Measurements from ENCODE around the gene SIM2. TPM values are rescaled to one million over a fixed set of nuclear protein-coding genes. Genes with fewer than 3 reads are reported as not detected.
A peak's percentile ranks its signal among the peaks of the same experiment; 100 is the strongest.

SIM2 gene
- polyA plus RNA-seq, 4 donors: 18.3 to 31.7 (median 26.4) TPM

DNA sequence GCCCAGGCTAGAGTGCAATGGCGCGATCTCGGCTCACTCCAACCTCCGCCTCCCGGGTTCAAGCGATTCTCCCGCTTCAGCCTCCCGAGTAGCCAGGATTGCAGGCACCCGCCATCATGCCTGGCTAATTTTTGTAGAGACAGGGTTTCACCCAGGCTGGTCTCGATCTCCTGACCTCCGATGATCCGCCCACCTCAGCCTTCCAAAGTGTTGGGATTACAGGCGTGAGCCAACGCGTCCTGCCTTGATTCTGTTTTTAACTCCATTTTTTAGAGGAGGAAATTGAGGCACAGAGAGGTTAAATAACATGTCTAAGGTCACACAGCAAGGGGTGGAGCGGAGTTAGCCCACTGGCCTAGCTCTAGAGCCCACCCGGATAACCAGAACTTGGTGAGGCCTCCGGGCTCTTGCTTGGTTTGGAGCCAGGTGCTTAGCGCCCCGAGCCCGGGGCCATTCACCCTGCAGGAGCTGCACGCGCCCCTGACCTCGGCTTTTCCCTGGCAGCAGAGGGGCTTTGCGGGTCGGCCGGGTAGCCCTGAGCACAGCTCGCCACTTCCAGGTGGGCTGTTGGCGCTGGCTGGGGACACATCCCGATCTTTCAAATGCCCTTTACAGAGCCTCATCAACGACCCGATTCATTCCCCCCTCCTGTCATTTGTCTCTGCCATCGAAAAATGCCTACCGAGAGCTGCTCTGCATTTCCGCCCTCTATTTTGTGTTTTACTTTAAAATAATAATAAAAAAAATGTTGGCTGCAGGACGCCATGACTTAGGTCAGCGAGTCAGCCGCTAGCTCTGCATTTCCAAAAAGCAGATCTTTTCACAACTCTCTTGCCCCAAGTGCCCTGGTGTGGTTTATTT lies 11.2 kb downstream of the SIM2 start:
- DNase-seq (ENCODE audit: low read depth in 4 of 4, low spot score in 2 of 4): no peak

DNA sequence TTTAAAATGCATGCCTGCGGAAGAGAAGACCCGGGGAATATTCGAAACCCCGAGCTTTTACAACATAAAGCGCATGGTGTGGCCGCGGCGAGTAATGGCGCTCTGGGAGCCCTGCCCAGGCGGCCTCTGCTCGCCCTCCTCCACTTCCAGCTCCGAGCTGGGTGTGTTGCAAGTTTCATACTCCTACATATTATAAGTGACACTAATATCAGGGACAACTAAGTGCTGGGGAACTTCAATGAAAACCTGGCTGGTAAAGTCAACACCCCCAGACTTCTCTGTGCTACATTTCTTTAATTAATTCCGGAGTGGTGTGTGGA lies 11.8 kb downstream of the SIM2 start:
- no peak for DNase-seq (ENCODE audit: low read depth in 4 of 4, low spot score in 2 of 4)

DNA sequence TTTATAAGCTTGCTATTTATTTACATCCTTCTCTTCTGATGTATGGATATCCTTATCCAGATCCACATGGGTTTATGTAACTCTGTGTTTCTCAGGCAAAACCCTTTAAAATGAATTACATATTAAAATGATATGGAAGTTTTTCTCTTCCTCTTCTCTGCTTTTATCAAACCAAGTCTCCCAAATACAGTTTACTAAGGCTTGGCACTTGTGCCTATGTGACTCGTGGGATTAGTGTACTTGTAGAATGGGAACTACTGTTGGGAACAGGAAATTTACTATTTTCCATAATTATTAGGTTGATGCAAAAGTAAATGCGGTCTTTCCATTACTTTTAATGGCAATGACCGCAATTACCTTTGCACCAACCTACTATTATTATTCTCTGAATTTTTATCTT lies 14.8 kb downstream of the SIM2 start:
- DNase-seq (ENCODE audit: low read depth in 4 of 4, low spot score in 2 of 4): no peak

DNA sequence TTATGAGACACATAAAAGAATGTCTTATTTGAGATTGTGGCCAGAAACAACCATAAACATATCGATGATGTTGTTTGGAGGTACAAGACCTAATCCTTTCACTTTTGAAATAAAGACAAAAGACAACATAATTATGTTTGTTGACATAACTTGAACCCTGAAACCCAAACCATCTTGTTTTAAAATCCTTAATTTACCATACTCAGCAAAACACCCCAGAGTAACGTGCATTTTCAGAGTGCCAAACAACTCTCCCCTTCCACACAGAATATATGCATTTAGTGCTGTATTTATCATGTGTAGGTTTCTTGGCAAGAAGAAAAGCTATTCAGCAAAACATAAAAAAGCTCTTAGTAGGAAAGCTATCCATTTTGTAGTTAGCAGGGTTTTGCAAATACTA lies 17.5 kb downstream of the SIM2 start:
- no peak for DNase-seq (ENCODE audit: low read depth in 4 of 4, low spot score in 2 of 4)

DNA sequence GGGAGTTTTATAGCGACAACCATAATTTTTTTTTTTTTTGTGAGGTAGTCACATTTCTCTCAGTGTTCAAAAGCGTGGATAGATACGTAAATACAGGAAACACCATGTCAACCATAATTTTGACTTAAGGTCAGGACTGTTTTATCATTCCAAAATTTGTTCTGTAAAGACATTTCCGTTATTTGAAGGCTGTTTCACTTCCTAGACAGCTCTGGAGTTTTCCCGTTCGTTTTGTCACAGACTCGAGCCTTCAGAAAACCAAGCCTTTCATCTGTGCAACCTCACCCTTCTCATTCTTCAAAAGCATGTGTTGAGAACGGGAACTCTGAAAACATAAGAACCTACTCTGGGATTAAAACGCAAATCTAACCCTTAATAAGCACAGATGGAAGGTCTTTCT lies 17.9 kb downstream of the SIM2 start:
- DNase-seq (ENCODE audit: low read depth in 4 of 4, low spot score in 2 of 4): no peak

DNA sequence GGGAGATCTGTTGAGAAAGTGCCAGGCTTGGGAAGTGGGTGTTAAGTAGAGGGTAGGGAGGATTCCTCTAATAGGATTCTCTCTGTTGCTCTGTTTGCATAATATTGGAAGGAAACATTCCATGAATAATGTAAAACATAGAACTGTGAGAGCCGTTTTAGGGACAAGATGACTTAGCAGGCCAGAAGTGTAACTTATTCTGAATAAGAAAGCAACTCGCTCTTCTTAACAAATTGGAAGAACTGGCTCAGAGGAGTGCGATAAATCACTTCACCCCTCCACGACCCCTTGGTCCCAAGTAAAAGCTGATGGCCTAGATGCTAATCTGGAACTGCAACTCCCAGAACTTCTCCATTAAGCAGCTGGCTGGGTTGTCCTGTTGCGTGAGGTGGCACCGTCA lies 19.1 kb downstream of the SIM2 start:
- DNase-seq (ENCODE audit: low read depth in 4 of 4, low spot score in 2 of 4): no peak

DNA sequence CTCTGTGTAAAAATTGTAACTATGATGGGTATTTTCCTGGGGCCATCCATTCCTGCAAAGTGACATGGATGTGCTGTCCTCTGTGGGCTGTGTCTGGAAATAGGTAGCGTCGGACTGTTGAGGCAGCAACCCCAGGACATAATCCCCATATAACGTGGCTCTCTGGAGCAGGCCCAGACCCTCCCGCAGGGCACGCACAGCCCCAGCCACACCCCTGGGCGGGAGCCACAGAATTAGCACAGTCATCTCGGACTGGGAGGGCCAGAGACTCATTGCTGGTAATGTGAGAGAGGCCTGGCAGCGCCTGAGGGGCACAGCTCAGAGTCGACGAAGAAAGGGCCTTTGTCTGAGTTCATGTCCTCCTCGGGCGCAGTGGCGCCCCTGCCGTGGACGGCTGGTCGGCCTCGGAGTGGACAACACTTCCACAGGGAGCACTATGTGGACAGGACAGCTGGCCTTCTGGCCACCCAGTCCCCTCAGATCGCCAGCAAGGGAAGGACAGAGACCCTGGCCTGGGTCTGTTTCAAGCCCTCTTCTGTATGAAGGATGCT lies 20.1 kb downstream of the SIM2 start:
- no peak for DNase-seq (ENCODE audit: low read depth in 4 of 4, low spot score in 2 of 4)

DNA sequence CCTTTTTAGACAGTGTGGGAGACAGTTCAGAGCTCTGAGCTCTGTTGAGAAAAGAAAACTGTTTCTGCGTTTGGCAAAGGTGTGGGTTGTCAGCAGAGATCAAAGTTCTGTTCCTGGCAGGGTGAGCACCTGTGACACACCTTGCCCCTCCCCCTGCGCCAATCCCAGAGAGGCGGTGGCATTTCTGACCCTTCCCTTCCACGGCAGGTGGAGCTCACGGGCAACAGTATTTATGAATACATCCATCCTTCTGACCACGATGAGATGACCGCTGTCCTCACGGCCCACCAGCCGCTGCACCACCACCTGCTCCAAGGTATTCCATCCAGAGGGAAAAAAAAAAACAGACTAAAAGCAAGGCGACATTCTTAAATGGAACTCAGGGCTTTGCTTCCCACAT lies 20.7 kb downstream of the SIM2 start:
- no peak for DNase-seq (ENCODE audit: low read depth in 4 of 4, low spot score in 2 of 4)

DNA sequence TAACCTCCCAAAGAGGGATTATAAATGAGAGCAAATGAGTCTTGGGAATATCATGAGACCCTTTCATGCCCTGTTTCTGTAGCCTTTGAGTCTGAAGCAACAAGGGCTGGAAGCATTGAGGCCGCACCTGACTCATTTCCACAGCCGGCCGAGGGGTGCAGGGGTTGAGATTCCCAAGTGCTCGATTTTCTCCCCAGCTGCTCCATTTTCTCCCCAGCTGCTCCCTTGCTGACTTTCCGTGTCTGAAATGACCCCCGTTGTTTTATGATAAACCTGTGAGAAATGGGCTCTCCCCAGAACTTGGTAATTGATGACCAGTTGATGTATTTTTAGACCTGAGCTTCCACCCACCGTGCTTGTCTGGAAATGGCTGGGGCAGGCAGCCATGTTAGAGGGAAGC lies 22.9 kb downstream of the SIM2 start:
- no peak for DNase-seq (ENCODE audit: low read depth in 4 of 4, low spot score in 2 of 4)

DNA sequence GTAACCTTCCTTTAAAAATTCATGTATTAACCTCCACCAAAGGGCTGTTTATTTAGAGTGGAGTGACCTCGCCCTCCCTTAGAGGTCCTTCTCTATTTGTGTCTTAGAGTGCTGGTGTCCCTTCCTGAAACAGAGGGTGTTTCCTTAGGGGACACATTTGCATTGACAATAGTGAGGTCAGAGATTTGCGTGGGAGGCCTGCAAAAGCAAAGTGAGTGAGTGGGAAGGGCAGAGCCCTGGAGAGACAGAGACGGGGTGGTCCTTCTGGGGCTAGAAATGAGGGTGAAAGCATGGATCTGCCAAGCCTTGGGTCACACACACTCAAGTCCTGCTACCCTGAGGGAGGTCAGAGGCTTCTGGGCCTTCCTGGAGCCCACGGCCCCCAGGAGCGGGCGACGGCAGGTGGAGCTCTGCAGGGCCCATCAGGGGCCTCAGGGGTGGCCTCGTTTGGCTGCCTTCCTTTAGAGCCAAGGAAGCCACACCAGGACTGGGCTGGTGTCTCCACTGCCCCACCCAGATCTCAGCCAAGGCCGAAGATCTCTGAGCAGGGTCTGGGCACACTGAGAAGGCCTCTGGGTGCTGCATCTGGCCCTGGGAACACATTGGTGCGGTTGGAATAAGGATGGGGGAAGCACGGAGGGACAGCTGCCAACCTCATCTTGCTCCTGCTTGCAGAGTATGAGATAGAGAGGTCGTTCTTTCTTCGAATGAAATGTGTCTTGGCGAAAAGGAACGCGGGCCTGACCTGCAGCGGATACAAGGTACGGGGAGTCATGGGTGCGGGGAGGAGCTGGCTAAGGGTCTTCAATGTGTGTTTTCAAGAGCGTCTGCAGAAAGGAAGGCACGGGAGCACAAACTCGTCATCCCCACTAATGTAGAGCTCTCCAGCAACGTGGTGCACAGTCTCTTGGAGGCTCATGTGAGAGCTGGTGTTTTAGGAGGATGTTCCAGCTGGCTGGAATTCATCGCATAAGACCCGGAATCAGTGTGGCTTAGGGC lies 23.8 kb downstream of the SIM2 start:
- DNase-seq (ENCODE audit: low read depth in 4 of 4, low spot score in 2 of 4): no peak

DNA sequence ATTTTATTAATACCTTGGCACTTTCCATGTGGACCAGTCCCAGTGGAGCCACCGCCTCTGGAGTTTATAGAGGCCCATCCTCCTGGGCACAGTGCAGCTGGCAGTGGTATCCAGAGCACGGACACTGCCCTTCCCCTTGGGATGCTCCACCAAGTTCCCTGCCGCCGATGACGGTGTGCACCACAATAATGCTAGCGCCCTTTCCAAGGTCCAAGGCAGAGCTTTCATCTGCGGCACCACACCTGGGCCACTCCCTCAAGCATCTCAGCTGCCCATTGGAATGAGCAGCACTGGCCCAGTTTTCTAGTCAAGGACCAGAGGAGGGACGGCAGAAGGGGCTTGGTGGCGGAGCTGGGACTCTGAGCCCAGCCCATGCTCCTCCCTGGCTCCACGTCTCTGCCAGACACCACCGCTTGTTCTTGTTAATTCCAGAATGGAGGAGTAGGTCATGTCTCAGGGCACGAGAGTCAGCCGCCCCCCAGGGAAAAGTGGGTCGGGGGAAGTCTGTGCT lies 24.5 kb downstream of the SIM2 start:
- DNase-seq (ENCODE audit: low read depth in 4 of 4, low spot score in 2 of 4): no peak

DNA sequence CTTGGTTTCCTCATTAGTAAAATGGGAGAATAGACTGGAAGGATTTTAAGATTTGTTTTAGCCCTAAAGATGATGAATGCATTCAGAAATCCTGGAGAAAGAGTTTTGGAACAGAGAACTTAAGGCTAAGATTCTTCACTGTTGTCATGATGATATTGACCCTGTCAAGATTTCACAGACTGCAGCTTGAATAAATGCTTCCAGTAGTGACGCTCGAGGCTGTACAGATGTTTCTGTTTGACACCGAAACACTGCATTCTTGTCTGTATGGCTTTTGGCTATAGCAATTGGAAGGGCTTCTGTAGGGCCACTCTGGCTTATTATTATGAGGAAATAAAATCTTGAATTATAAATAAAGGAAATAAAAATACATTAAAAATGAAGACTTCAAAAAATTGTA lies 25.7 kb downstream of the SIM2 start:
- no peak for DNase-seq (ENCODE audit: low read depth in 4 of 4, low spot score in 2 of 4)

DNA sequence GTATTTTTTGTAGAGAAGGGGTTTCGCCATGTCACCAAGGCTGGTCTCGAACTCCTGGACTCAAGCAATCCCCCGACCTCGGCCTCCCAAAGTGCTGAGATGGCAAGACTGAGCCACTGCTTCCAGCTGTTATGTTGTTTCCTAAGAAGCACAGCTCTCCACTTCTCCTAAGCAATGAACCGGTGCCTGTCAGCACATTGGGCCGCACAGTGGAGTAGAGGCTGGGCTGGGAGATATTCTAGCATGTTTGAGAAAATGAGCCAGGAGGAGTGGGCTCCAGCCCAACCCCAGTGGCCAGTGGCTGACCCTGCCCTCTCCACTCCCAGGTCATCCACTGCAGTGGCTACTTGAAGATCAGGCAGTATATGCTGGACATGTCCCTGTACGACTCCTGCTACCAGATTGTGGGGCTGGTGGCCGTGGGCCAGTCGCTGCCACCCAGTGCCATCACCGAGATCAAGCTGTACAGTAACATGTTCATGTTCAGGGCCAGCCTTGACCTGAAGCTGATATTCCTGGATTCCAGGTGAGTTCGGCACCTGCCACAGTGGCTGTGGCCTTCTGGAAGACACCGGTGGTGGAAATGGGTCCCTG lies 27.0 kb downstream of the SIM2 start:
- no peak for DNase-seq (ENCODE audit: low read depth in 4 of 4, low spot score in 2 of 4)

DNA sequence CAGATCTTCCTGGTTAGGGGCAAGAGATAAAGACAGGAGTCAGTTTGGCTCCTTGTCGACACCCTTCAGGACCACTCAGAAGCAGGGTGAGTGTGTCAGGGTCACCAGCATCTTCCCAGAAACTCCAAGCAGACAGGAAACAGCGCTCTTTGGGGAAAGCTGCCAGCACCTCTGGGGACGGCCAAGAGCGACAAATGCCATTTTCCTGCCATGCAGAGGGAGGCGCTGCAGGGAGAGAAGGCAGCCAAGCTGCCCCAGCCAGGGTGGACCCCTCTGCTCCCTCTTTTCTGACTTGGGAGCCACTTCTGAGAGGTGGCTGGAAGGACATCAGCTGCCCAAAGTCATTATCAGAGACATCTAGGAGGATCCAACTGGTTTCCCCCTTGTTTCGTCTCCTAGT lies 29.0 kb downstream of the SIM2 start:
- DNase-seq (ENCODE audit: low read depth in 4 of 4, low spot score in 2 of 4): no peak

DNA sequence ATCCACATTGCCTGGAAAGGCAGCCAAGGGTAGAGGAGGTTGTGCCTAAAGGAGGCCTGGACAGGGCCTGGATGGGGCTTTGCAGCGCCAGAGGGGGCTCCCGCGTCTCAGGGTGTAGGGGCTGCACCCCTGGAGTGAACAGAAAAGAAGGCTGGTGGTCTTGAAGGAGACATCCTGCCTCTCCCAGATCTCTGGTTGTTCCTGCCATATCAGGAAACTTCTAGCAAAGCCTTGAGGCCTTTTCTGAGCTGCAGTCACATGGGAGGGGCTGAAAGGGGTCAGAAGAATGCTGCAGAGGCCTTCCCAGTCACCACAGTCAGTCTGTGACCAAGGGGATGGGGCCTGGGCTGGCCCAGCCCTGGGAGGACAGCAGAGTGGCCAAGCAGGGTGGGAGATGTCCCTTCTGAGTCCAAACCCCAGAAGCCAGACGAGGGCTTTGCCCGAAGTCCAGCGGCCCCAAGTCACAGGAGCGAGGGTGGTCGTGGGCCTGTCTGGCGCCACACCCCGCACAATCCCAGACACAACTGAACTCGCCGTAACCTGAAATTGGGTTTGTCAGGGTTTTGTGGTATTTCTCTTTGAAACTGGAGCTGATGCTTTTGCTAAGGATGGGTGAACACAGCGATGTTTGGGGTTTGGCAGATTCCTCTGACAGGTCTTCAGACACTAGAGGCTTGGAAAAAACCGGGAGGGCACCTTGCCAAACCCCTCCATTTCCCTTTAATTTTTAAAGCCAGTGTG lies 29.6 kb downstream of the SIM2 start:
- DNase-seq (ENCODE audit: low read depth in 4 of 4, low spot score in 2 of 4): no peak

DNA sequence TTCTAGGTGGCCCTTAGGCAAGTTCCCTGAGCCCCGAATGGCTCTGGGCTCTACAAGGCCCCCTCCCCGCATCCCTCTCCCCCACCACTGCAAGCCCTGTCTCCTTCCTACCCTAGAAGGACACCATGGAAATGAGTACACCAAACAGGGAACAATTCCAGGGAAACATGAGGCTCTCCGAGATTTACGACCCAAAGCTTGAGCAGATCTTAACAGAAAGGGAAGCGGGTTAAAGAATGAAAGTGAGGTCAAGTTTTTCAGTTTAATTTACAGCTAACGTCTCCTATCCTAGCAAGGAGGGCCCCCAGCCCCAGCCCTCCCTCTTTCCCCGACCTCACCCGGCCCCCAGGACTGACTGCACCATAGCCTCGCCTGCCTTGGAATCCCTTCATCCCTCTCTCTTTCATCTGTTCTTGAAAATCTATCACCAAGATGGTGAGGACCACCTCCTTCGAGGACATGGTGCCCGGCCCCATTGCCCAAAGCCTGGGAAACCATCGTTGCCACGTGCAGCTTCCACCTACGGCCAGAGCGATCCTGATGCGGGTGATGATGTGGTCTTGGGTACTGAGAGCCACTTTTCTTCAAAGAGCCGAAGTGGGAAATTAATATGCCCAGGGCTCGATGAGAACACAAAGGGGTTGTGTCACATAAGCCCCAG lies 30.5 kb downstream of the SIM2 start:
- DNase-seq (ENCODE audit: low read depth in 4 of 4, low spot score in 2 of 4): peak in 1 of 4 donors; percentile 73

DNA sequence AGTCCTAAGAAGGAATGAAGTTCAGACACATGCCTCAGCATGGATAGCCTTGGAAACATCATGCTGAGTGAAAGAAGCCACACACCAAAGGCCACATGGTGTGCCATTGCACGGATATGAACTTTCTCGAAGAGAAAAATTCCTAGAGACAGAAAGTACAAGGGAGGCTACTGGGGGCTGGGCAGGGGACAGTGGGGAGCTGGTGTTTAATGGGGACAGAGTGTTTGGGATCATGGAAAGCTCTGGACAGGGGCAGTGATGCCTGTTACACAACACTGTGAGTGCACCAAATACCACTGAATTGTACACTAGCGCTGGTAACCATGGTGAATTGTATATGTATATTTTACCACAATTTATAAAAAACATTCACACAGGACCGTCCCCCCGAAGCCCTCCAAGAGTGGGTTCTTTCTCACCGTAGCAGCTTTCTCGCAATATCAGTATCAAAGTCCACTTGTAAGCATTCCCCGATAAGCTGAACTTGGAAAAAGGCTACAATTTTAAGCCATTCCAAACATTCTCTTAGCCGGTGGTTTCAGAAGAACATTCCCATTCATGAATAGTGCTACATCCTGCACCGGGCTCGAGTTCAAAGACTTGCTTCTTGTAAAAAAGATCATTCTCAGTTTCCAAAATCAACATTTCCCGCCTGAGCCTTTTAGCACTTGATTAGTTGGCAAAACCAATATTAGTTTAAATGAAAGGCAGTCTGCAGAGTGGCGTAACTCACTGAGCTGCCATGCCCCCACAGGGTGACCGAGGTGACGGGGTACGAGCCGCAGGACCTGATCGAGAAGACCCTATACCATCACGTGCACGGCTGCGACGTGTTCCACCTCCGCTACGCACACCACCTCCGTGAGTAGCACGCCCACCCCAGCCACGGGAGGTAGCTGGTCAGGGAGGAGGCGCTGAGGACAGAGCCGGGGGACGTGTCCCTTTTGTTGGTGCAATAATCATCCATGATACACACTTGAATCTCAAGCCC lies 31.7 kb downstream of the SIM2 start:
- no peak for DNase-seq (ENCODE audit: low read depth in 4 of 4, low spot score in 2 of 4)

DNA sequence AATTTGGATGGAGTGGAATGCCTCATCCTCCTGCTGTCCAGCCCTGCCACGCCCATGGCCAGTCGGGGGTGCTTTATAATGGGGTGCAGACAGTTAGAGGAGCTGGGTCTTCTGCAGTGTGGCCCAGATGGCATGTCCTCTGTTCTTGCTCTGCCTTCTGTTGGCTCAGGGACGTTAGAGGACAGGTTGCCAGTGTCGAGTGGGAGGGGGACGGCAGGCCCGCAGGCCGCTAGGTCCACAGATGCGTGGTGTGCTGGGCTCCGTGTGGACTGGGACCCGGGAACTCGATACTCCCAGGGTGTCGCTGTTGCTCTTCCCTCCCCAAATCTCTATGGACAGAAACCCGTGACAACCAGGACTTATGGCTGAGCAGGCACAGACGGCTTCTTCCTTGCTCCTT lies 33.3 kb downstream of the SIM2 start:
- DNase-seq (ENCODE audit: low read depth in 4 of 4, low spot score in 2 of 4): no peak
